ENCODE data around the gene DPM3.

The DPM3 gene

GRCh38 chr1:155186794-155187455, 46.6 kb upstream of the DPM3 start:
- Histone ChIP-seq H3K27ac (replicated peaks) (no peak overlapping the region), H3K4me3 (replicated peaks; ENCODE audit: insufficient read depth, low read length) (no peak overlapping the region), H3K27me3 (ENCODE audit: insufficient read depth, poor library complexity, severe bottlenecking) (no peaks in the 10 kb centered on the region)
- no peak for DNase-seq (ENCODE audit: low read depth in 1 of 2, low spot score in 1 of 2)
- TF ChIP-seq SPI1 (IDR thresholded peaks at IDR 0.05; ENCODE audit: borderline replicate concordance, low read depth): no peak
- no peak for TF ChIP-seq REST (IDR thresholded peaks at IDR 0.05; ENCODE audit: insufficient replicate concordance, low read depth)
- TF ChIP-seq GABPA (IDR thresholded peaks at IDR 0.05; ENCODE audit: low read depth): no peak
- no peak for TF ChIP-seq CTCF (IDR thresholded peaks at IDR 0.05; ENCODE audit: insufficient read depth, low read length)
- TF ChIP-seq POLR2AphosphoS5 (IDR thresholded peaks at IDR 0.05; ENCODE audit: low read depth): no peak

GRCh38 chr1:155186067-155186793, 45.9 kb upstream of the DPM3 start:
- no peak for DNase-seq (ENCODE audit: low read depth in 1 of 2, low spot score in 1 of 2)
- no peaks in the 10 kb centered on the region for H3K27me3 ChIP-seq (ENCODE audit: insufficient read depth, poor library complexity, severe bottlenecking)

More at GRCh38 chr1:155186067-155186793, 45.9 kb upstream of the DPM3 start:
- no peak overlapping the region for H3K27ac ChIP-seq (replicated peaks)
- TF ChIP-seq REST (IDR thresholded peaks at IDR 0.05; ENCODE audit: insufficient replicate concordance, low read depth) (no peak), GABPA (IDR thresholded peaks at IDR 0.05; ENCODE audit: low read depth) (no peak), POLR2AphosphoS5 (IDR thresholded peaks at IDR 0.05; ENCODE audit: low read depth) (no peak), SPI1 (IDR thresholded peaks at IDR 0.05; ENCODE audit: borderline replicate concordance, low read depth) (no peak), CTCF (IDR thresholded peaks at IDR 0.05; ENCODE audit: insufficient read depth, low read length) (no peak)
- H3K4me3 ChIP-seq (replicated peaks; ENCODE audit: insufficient read depth, low read length): no peak overlapping the region
